K562 (cell line): ENCODE measurements around the gene C6orf89. TPM values are rescaled to one million over a fixed set of nuclear protein-coding genes. Genes with fewer than 3 reads are reported as not detected.
A peak's percentile ranks its signal among the peaks of the same experiment; 100 is the strongest.

Experiments
- BMI1 ChIP-seq: fragments of 150-350 bp; IDR thresholded peaks from 2 replicates; pipeline ENCODE4 v1.6.1; 2014; ENCODE audit warnings: low read length
- E4F1 ChIP-seq: fragments of 250-450 bp; sonication (Bioruptor Pico); IDR thresholded peaks from 2 replicates; pipeline ENCODE4 v1.5.0; 2021; ENCODE audit warnings: mild to moderate bottlenecking, borderline replicate concordance
- FOS ChIP-seq: IDR thresholded peaks from 3 replicates; pipeline ENCODE4 v1.6.1; 2011; ENCODE audit not compliant: insufficient read length; ENCODE audit errors: extremely low read depth
- FOXP4 ChIP-seq: sonication (generic); formaldehyde crosslinking; IDR thresholded peaks from 2 replicates; pipeline ENCODE4 v1.8.0; 2022; ENCODE audit warnings: mild to moderate bottlenecking, missing genetic modification reagents, borderline replicate concordance
- HNRNPK ChIP-seq: fragments of 200-400 bp; formaldehyde crosslinking; IDR thresholded peaks from one replicate; pipeline ENCODE4 v1.6.1; 2018; ENCODE audit warnings: mild to moderate bottlenecking, low read depth, low read length; ENCODE audit not compliant: poor library complexity, severe bottlenecking
- HNRNPL ChIP-seq: fragments of 200-400 bp; formaldehyde crosslinking; IDR thresholded peaks from 2 replicates; pipeline ENCODE4 v1.6.1; 2017; ENCODE audit warnings: low read depth, mild to moderate bottlenecking, low read length
- LARP7 ChIP-seq: fragments of 450-650 bp; IDR thresholded peaks from 2 replicates; pipeline ENCODE4 v1.6.1; 2016
- MITF ChIP-seq: IDR thresholded peaks from 2 replicates; pipeline ENCODE4 v1.6.1; 2014; ENCODE audit warnings: antibody characterized with exemption
- MYNN ChIP-seq, 2 experiments: sonication (generic); formaldehyde crosslinking in 1 of 2; IDR thresholded peaks; 2 replicates each; pipeline versions ENCODE4 v1.5.0 to v1.6.1; 2016 to 2020; ENCODE audit warnings: antibody characterized with exemption in 1 of 2, missing genetic modification reagents in 1 of 2
- NKRF ChIP-seq: fragments of 450-650 bp; IDR thresholded peaks from 2 replicates; pipeline ENCODE4 v1.6.1; 2016; ENCODE audit warnings: borderline replicate concordance
- PATZ1 ChIP-seq: fragments of 250-450 bp; sonication (Bioruptor Pico); IDR thresholded peaks from 2 replicates; pipeline ENCODE4 v1.5.0; 2020; ENCODE audit warnings: mild to moderate bottlenecking, borderline replicate concordance
- RBM39 ChIP-seq: fragments of 200-400 bp; formaldehyde crosslinking; optimal IDR thresholded peaks from 2 replicates; pipeline ENCODE3; 2018; ENCODE audit warnings: low read depth, low read length
- TEAD4 ChIP-seq, 2 experiments: sonication (generic) in 1 of 2; formaldehyde crosslinking in 1 of 2; IDR thresholded peaks; 2 replicates each; pipeline versions ENCODE4 v1.6.1 to v1.8.0; 2012 to 2022; ENCODE audit warnings: borderline replicate concordance in 1 of 2, inconsistent platforms in 1 of 2, low read length in 1 of 2, mild to moderate bottlenecking in 1 of 2, missing genetic modification reagents in 1 of 2
- ZFPM2 ChIP-seq: fragments of 250-450 bp; sonication (Bioruptor Pico); IDR thresholded peaks from 2 replicates; pipeline ENCODE4 v1.5.1; 2022; ENCODE audit warnings: mild to moderate bottlenecking
- ZNF197 ChIP-seq: fragments of 200-800 bp; sonication (Bioruptor generic); IDR thresholded peaks from 2 replicates; pipeline ENCODE4 v1.6.1; 2016; ENCODE audit warnings: low read depth, missing genetic modification characterization, missing compliant biosample characterization
- ZNF77 ChIP-seq: fragments of 250-450 bp; sonication (Bioruptor Pico); IDR thresholded peaks from 2 replicates; pipeline ENCODE4 v1.5.0; 2020
- ZNF778 ChIP-seq: fragments of 450-650 bp; formaldehyde crosslinking; IDR thresholded peaks from 2 replicates; pipeline ENCODE4 v1.4.0; 2020; ENCODE audit warnings: mild to moderate bottlenecking, moderate library complexity
- polyA plus RNA-seq, 8 experiments: library from polyadenylated mRNA; depleted of rRNA in 4 of 8; stranded (reverse) in 5 of 8; unstranded in 3 of 8; fragments of >200 nt; fragmentation: Nextera tagmentation in 2 of 8; fragmentation: Illumina TruSeq in 1 of 8; extraction: Ambion mirVana in 2 of 8; extraction: Trizol in 1 of 8; gene quantifications; 2 replicates each; pipeline versions ENCODE4 v1.2.1 to v1.2.3, GENCODE V29; 2011 to 2014; ENCODE audit warnings: inconsistent platforms in 1 of 8, missing spikeins in 1 of 8
- total RNA-seq, 7 experiments: library from RNA; depleted of rRNA in 6 of 7; stranded (reverse); fragments of >200 nt in 6 of 7; fragmentation: Illumina TruSeq in 2 of 7; extraction: Trizol in 2 of 7; gene quantifications; 2 replicates each; pipeline versions ENCODE4 v1.2.1 to v1.2.3, GENCODE V29; 2011 to 2021; ENCODE audit warnings: low replicate concordance in 1 of 7

The C6orf89 gene
- total and polyA plus RNA-seq, 9 of the 15 experiments (the other 6 are each of a cell fraction or from before 2014, with no cell fraction given), result 35.2 to 111 (median 58.5) TPM

- TF ChIP-seq PATZ1 (CRISPR knock-in tag) (no peak), ZNF77 (CRISPR knock-in tag) (no peak), TEAD4 (IDR thresholded peaks at IDR 0.05; ENCODE audit: low read length) (peak; percentile 97), TEAD4 (CRISPR knock-in tag; IDR thresholded peaks at IDR 0.05; ENCODE audit: borderline replicate concordance) (no peak), MYNN (IDR thresholded peaks at IDR 0.05) (peak; percentile 73), MYNN (CRISPR knock-in tag; IDR thresholded peaks at IDR 0.05) (no peak), FOXP4 (no peak), LARP7 (no peak), RBM39 (no peak), ZNF197 (CRISPR knock-in tag) (peak; percentile 89; the same call in 1 of the 2 replicates), MITF (no peak), NKRF (no peak), HNRNPL (peak; percentile 47; the same call in 1 of the 2 replicates), ZNF778 (CRISPR knock-in tag) (no peak), FOS (peak; percentile 31), ZFPM2 (no peak), BMI1 (no peak), HNRNPK (no peak), E4F1 (CRISPR knock-in tag) (no peak)
Observed at GRCh38 chr6:36954262-36954931, 68.6 kb downstream of the C6orf89 start, which contains the start of gene PI16 (continued).
